ENCODE measurements around the gene TRIM66. TPM values are rescaled to one million over a fixed set of nuclear protein-coding genes. Genes with fewer than 3 reads are reported as not detected.

Gene TRIM66
- 11.8 TPM for total RNA-seq

GRCh38 chr11:8682303-8683114, at the start of gene TRIM66, which contains the start of gene RPL27A:
TSS of gene TRIM66 (minus strand) at chr11:8682665. CDS start at chr11:8672274, 10,391 bp downstream.
TSS of gene RPL27A (plus strand) at chr11:8682792. CDS start at chr11:8682814, 22 bp downstream.
- peak; percentile 98 for ATAC-seq

- no peak for ATAC-seq
Observed at GRCh38 chr11:8731647-8732323, 49.3 kb upstream of the TRIM66 start.

- no peak for ATAC-seq
Observed at GRCh38 chr11:8730697-8731020, 48.2 kb upstream of the TRIM66 start.

GRCh38 chr11:8729837-8730696, 47.6 kb upstream of the TRIM66 start:
- ATAC-seq, result no peak

GRCh38 chr11:8729067-8729466, 46.6 kb upstream of the TRIM66 start:
- no peak for ATAC-seq

GRCh38 chr11:8728563-8728962, 46.1 kb upstream of the TRIM66 start:
- ATAC-seq, result no peak

- ATAC-seq, result no peak
Observed at GRCh38 chr11:8726395-8726794, 43.9 kb upstream of the TRIM66 start.

- no peak for ATAC-seq
Observed at GRCh38 chr11:8724682-8725081, 42.2 kb upstream of the TRIM66 start.

GRCh38 chr11:8723711-8724110, 41.2 kb upstream of the TRIM66 start:
- no peak for ATAC-seq

- no peak for ATAC-seq
Observed at GRCh38 chr11:8722809-8723208, 40.3 kb upstream of the TRIM66 start.

- no peak for ATAC-seq
Observed at GRCh38 chr11:8721609-8722500, 39.4 kb upstream of the TRIM66 start.

- peak; percentile 80 for ATAC-seq
Observed at GRCh38 chr11:8720868-8721608, 38.6 kb upstream of the TRIM66 start.

- no peak for ATAC-seq
Observed at GRCh38 chr11:8720352-8720751, 37.9 kb upstream of the TRIM66 start.

GRCh38 chr11:8719721-8720120, 37.3 kb upstream of the TRIM66 start:
- no peak for ATAC-seq

- ATAC-seq, result peak; percentile 74
Observed at GRCh38 chr11:8719211-8719649, 36.8 kb upstream of the TRIM66 start.

GRCh38 chr11:8717876-8718753, 35.6 kb upstream of the TRIM66 start:
- peak; percentile 76 for ATAC-seq

- no peak for ATAC-seq
Observed at GRCh38 chr11:8717544-8717875, 35.0 kb upstream of the TRIM66 start.

GRCh38 chr11:8715501-8715900, 33.0 kb upstream of the TRIM66 start:
- ATAC-seq, result no peak

- ATAC-seq, result peak; percentile 58
Observed at GRCh38 chr11:8714622-8715225, 32.3 kb upstream of the TRIM66 start.

All from esophagus mucosa (tissue), 1 donor.